Fibroblast of lung (primary cell): ENCODE measurements around the gene MXRA8.

Experiments used
- CTCF ChIP-seq, 2 donors: IDR thresholded peaks in 1 of 2; conservative IDR thresholded peaks in 1 of 2; 1 replicate in 1 of 2; 2 replicates in 1 of 2; pipeline ENCODE4 v1.5.1; 2011 to 2012; ENCODE audit warnings: low read length in 2 of 2, control low read depth in 1 of 2, inconsistent platforms in 1 of 2, low read depth in 1 of 2, mild to moderate bottlenecking in 1 of 2
- EZH2 ChIP-seq: IDR thresholded peaks from 2 replicates; pipeline ENCODE4 v1.5.1; 2012; ENCODE audit warnings: low read length, control low read depth, mild to moderate bottlenecking; ENCODE audit errors: missing control alignments

- TF ChIP-seq EZH2 (no peak), CTCF (conservative IDR thresholded peaks at IDR 0.05 in 1 of 2, IDR thresholded peaks at IDR 0.05 in 1 of 2; ENCODE audit: low read depth in 1 of 2, low read length in 2 of 2) (no peak)
These were observed 5.5 kb downstream of the MXRA8 start for GRCh38 chr1:1352786-1353388.
